Endothelial cell of umbilical vein (primary cell): ENCODE data around the gene ITGA6. TPM values are rescaled to one million over a fixed set of nuclear protein-coding genes. Genes with fewer than 3 reads are reported as not detected.

Source experiments
- BruUV-seq: library from RNA; stranded (reverse); fragments of 400-500 nt; replicated peaks from 2 replicates; lab custom pipeline; 2021; lab: Mats Ljungman, UMichigan
- CTCF ChIA-PET: fragments of 300-600, 350-600 bp; sonication (Branson Sonifier 250); formaldehyde crosslinking; loops from one replicate; lab custom pipeline; 2021; ENCODE audit warnings: antibody characterized with exemption, inconsistent platforms; lab: Charles Lee
- POLR2A ChIA-PET: fragments of 300-600, 350-600 bp; sonication (Branson Sonifier 250); formaldehyde crosslinking; loops from one replicate; lab custom pipeline; 2021; ENCODE audit warnings: antibody characterized with exemption, inconsistent platforms; lab: Charles Lee
- DNase-seq: peaks from one replicate; pipeline ENCODE4 v3.0.0-alpha.2; 2011; ENCODE audit warnings: low read depth, low spot score
- FAIRE-seq: peaks from 2 replicates; lab custom pipeline; 2011; peaks lifted over from hg19 to GRCh38; lab: Jason Lieb, UNC
- H2AFZ ChIP-seq: 2 replicates; pipeline ENCODE4 v1.6.0; 2012; ENCODE audit warnings: low read depth, low read length, control low read depth, inconsistent platforms
- H3K27ac ChIP-seq: 2 replicates; pipeline ENCODE4 v1.5.1; 2011; ENCODE audit warnings: low read depth, mild to moderate bottlenecking, control low read depth, low read length, moderate library complexity; ENCODE audit not compliant: insufficient read depth
- H3K27me3 ChIP-seq, 2 experiments: 2 replicates each; pipeline versions ENCODE4 v1.6.0 to v1.6.1; 2011; ENCODE audit warnings: low read length in 2 of 2, mixed read lengths in 1 of 2; ENCODE audit not compliant: control insufficient read depth in 2 of 2, insufficient read depth in 2 of 2
- H3K36me3 ChIP-seq, 2 experiments: 2 replicates in 1 of 2; 3 replicates in 1 of 2; pipeline ENCODE4 v1.5.1; 2011; ENCODE audit warnings: low read length in 2 of 2, mild to moderate bottlenecking in 1 of 2, moderate library complexity in 1 of 2; ENCODE audit not compliant: control insufficient read depth in 2 of 2, insufficient read depth in 2 of 2; ENCODE audit errors: extremely low read depth in 1 of 2
- H3K4me1 ChIP-seq: 3 replicates; pipeline ENCODE4 v1.5.1; 2011; ENCODE audit warnings: mild to moderate bottlenecking, low read length; ENCODE audit not compliant: control insufficient read depth, insufficient read depth; ENCODE audit errors: extremely low read depth
- H3K4me2 ChIP-seq: 2 replicates; pipeline ENCODE4 v1.6.1; 2011; ENCODE audit warnings: low read length, control low read depth, mixed read lengths; ENCODE audit not compliant: insufficient read depth
- H3K4me3 ChIP-seq, 3 experiments: fragments of 200-600 bp in 1 of 3; sonication (generic), shearing (Covaris generic) in 1 of 3; replicated peaks in 1 of 3; 2 replicates each; pipeline ENCODE4 v1.5.1; 2011 to 2016; ENCODE audit warnings: control low read depth in 3 of 3, low read length in 3 of 3, mild to moderate bottlenecking in 2 of 3, inconsistent platforms in 1 of 3, low read depth in 1 of 3, moderate library complexity in 1 of 3; ENCODE audit not compliant: insufficient read depth in 1 of 3
- H3K79me2 ChIP-seq: 2 replicates; pipeline ENCODE4 v1.6.0; 2012; ENCODE audit warnings: low read length, inconsistent platforms; ENCODE audit not compliant: control insufficient read depth, insufficient read depth
- H3K9ac ChIP-seq: replicated peaks from 2 replicates; pipeline ENCODE3; 2011; ENCODE audit warnings: low read length, control low read depth; ENCODE audit not compliant: insufficient read depth; ENCODE audit errors: extremely low read depth
- H3K9me1 ChIP-seq: replicated peaks from 3 replicates; pipeline ENCODE4 v1.6.0; 2011; ENCODE audit warnings: mild to moderate bottlenecking, low read length; ENCODE audit not compliant: control insufficient read depth, insufficient read depth; ENCODE audit errors: extremely low read depth
- H3K9me3 ChIP-seq: replicated peaks from 2 replicates; pipeline ENCODE4 v1.5.1; 2012; ENCODE audit warnings: low read length, inconsistent platforms; ENCODE audit not compliant: control insufficient read depth, insufficient read depth
- H4K20me1 ChIP-seq: replicated peaks from 2 replicates; pipeline ENCODE3; 2011; ENCODE audit warnings: mild to moderate bottlenecking, low read length; ENCODE audit not compliant: control insufficient read depth, insufficient read depth; ENCODE audit errors: extremely low read depth
- CTCF ChIP-seq, 2 donors: IDR thresholded peaks; 1 replicate in 1 of 2; 2 replicates in 1 of 2; pipeline ENCODE4 v1.5.1; 2011; ENCODE audit warnings: low read length in 2 of 2, mild to moderate bottlenecking in 2 of 2, moderate library complexity in 2 of 2, control low read depth in 1 of 2, inconsistent platforms in 1 of 2, low read depth in 1 of 2; ENCODE audit not compliant: insufficient read depth in 1 of 2; ENCODE audit errors: extremely low read depth in 1 of 2
- EZH2 ChIP-seq: IDR thresholded peaks from 2 replicates; pipeline ENCODE4 v1.6.1; 2012; ENCODE audit warnings: borderline replicate concordance, low read depth, mild to moderate bottlenecking, moderate library complexity, low read length, inconsistent platforms; ENCODE audit not compliant: severe bottlenecking
- FOS ChIP-seq: IDR thresholded peaks from 2 replicates; pipeline ENCODE4 v1.6.1; 2011; ENCODE audit warnings: mild to moderate bottlenecking, low read length, moderate library complexity, borderline replicate concordance; ENCODE audit not compliant: insufficient read depth
- GATA2 ChIP-seq: IDR thresholded peaks from 2 replicates; pipeline ENCODE4 v1.7.0; 2011; ENCODE audit warnings: low read depth, mild to moderate bottlenecking, moderate library complexity, mixed read lengths, low read length; ENCODE audit not compliant: insufficient read length, insufficient read depth
- JUN ChIP-seq: IDR thresholded peaks from 2 replicates; pipeline ENCODE4 v1.6.1; 2011; ENCODE audit warnings: borderline replicate concordance, low read depth; ENCODE audit not compliant: insufficient read length, insufficient read depth
- MAX ChIP-seq: IDR thresholded peaks from 2 replicates; pipeline ENCODE4 v1.6.1; 2011; ENCODE audit not compliant: insufficient read depth, insufficient read length
- MYC ChIP-seq: IDR thresholded peaks from one replicate; pipeline ENCODE4 v1.6.1; 2011; ENCODE audit warnings: mild to moderate bottlenecking, low read depth, low read length
- POLR2A ChIP-seq: IDR thresholded peaks from 2 replicates; pipeline ENCODE4 v1.6.1; 2012; ENCODE audit warnings: low read depth, mild to moderate bottlenecking, control low read depth, low read length
- POLR2AphosphoS5 ChIP-seq: IDR thresholded peaks from 2 replicates; pipeline ENCODE4 v1.6.1; 2012; ENCODE audit warnings: low read depth, mild to moderate bottlenecking, control low read depth, low read length, moderate library complexity; ENCODE audit not compliant: insufficient read depth
- dilution Hi-C: fragments of 300-500 bp; cut with MboI; formaldehyde crosslinking; loops from one replicate; pipeline ENCODE4 v1.15.0; 2019; ENCODE audit warnings: low sequenced_read_pairs; ENCODE audit not compliant: extremely low pct_ligation_motif_present
- intact Hi-C: fragments of 100-400 bp; cut with micrococcal nuclease; formaldehyde crosslinking; loops from one replicate; pipeline ENCODE4 v1.10.0; 2022
- polyA plus RNA-seq, 4 experiments: library from polyadenylated mRNA; depleted of rRNA in 3 of 4; stranded (reverse) in 3 of 4; unstranded in 1 of 4; fragments of >200 nt; gene quantifications; 2 replicates each; pipeline versions ENCODE4 v1.2.1 to v1.2.3, GENCODE V29; 2011 to 2012; ENCODE audit warnings: missing spikeins in 1 of 4
- total RNA-seq: library from RNA; stranded (reverse); gene quantifications from 2 replicates; pipeline ENCODE4 v1.2.3, GENCODE V29; 2021

ITGA6 gene
- total and polyA plus RNA-seq, 2 donors (not counting 3 experiments of a cell fraction or from before 2014, with no cell fraction given): 24.9 to 208 TPM

- Histone ChIP-seq H3K79me2 (no peaks in the 10 kb centered on the region), H3K9me3 (no peaks in the 10 kb centered on the region), H4K20me1 (no peaks in the 10 kb centered on the region), H3K4me1 (peaks cover 10% of the 10 kb centered on the region), H3K4me2 (no peak overlapping the region), H3K27ac (no peak overlapping the region), H2AFZ (peak overlapping the region; percentile 64), H3K36me3 (no peaks in the 10 kb centered on the region), H3K4me3 (no peak overlapping the region), H3K9me1 (no peaks in the 10 kb centered on the region), H3K9ac (no peak overlapping the region), H3K27me3 (no peaks in the 10 kb centered on the region)
- dilution Hi-C loops (no loop called here), intact Hi-C loops (no loop called here)
- DNase-seq: peak; percentile 54
- POLR2A ChIA-PET: no interaction called here
- no peak for TF ChIP-seq FOS
- no peak for FAIRE-seq
- BruUV-seq: no TSS peak
- CTCF ChIA-PET: interaction anchor here (1.0 to 1.6 kb wide), 5 partner anchors 14 to 81 kb away, joined by 3 to 7 read pairs (median 4); partner anchors contain the start of gene ITGA6
Observed at GRCh38 chr2:172380436-172381274, 46.7 kb upstream of the ITGA6 start.

GRCh38 chr2:172381275-172382027 is 45.9 kb upstream of the ITGA6 start:
- TF ChIP-seq POLR2A (no peak), CTCF (IDR thresholded peaks at IDR 0.05; ENCODE audit: extremely low read depth in 1 of 2, insufficient read depth in 1 of 2, low read depth in 1 of 2, low read length in 2 of 2) (no peak), GATA2 (no peak), MYC (no peak), MAX (no peak), EZH2 (no peak), POLR2AphosphoS5 (no peak), JUN (no peak), FOS (no peak)
- BruUV-seq: no TSS peak
- no peak for FAIRE-seq
- DNase-seq: no peak
- no peak overlapping the region for H3K9ac ChIP-seq
- no peaks in the 10 kb centered on the region for H4K20me1 ChIP-seq
- H3K36me3 ChIP-seq: no peaks in the 10 kb centered on the region
- no peak overlapping the region for H3K4me3 ChIP-seq
- H2AFZ ChIP-seq: no peak overlapping the region
- POLR2A ChIA-PET: no interaction called here
- H3K9me3 ChIP-seq: no peaks in the 10 kb centered on the region
- intact Hi-C loops (no loop called here), dilution Hi-C loops (no loop called here)
- no peak overlapping the region for H3K27ac ChIP-seq
- H3K27me3 ChIP-seq: no peaks in the 10 kb centered on the region
- no peak overlapping the region for H3K4me2 ChIP-seq
- H3K9me1 ChIP-seq: no peaks in the 10 kb centered on the region
- H3K79me2 ChIP-seq: no peaks in the 10 kb centered on the region
- CTCF ChIA-PET: interaction anchor here (1.1 to 1.6 kb wide), 4 partner anchors 14 to 80 kb away, joined by 3 to 7 read pairs (median 4); partner anchors contain the start of gene ITGA6
- peaks cover 10% of the 10 kb centered on the region for H3K4me1 ChIP-seq
